Testis (tissue), 2 donors: ENCODE results near the gene SMIM5.

Experiments used
- POLR2A ChIP-seq: fragments of 450-650 bp; IDR thresholded peaks from one replicate; pipeline ENCODE4 v1.6.1; 2017; ENCODE audit warnings: antibody characterized with exemption, mild to moderate bottlenecking, moderate library complexity
- TF ChIP-seq, protein P1 (sequence below), 3 experiments: fragments of 450-650 bp in 2 of 3; fragments of 200-600 bp in 1 of 3; sonication (generic) in 1 of 3; IDR thresholded peaks; one replicate each; pipeline ENCODE4 v1.5.1; 2016 to 2019; ENCODE audit warnings: antibody characterized with exemption in 3 of 3, mild to moderate bottlenecking in 2 of 3, moderate library complexity in 1 of 3

DNA sequence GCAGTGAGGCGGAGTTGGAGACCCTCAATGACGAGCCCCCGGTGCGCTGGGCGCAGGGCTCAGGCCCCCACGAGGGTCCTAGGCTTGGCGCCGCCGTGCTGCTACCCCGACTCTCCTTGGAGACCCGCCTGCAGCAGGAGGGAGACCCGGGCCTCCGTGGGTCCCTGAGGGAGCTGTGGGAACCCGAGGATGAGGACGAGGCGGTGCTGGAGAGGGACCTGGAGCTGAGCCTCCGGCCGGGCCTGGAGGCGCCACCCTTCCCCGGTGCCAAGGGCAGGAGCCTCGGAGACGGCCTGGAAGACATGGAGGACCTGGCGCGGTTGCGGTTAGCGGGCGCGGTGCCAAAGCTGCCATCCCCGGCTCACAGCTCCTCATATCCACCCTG lies 43.3 kb upstream of the SMIM5 start:
- TF ChIP-seq, protein P1, sequence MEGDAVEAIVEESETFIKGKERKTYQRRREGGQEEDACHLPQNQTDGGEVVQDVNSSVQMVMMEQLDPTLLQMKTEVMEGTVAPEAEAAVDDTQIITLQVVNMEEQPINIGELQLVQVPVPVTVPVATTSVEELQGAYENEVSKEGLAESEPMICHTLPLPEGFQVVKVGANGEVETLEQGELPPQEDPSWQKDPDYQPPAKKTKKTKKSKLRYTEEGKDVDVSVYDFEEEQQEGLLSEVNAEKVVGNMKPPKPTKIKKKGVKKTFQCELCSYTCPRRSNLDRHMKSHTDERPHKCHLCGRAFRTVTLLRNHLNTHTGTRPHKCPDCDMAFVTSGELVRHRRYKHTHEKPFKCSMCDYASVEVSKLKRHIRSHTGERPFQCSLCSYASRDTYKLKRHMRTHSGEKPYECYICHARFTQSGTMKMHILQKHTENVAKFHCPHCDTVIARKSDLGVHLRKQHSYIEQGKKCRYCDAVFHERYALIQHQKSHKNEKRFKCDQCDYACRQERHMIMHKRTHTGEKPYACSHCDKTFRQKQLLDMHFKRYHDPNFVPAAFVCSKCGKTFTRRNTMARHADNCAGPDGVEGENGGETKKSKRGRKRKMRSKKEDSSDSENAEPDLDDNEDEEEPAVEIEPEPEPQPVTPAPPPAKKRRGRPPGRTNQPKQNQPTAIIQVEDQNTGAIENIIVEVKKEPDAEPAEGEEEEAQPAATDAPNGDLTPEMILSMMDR (IDR thresholded peaks at IDR 0.05): no peak
- TF ChIP-seq POLR2A: no peak
